ENCODE data around the gene ASXL1.
"Not testable (repeated sequence)": the region's sequence is repeated elsewhere in the genome, so short reads cannot be mapped to it uniquely, and the experiment has no call there.

The ASXL1 gene

GRCh38 chr20:32455171-32455900 is 97.2 kb downstream of the ASXL1 start:
- DNase-seq, result no peak

- no peak for DNase-seq
Observed at GRCh38 chr20:32455901-32456701, 98.0 kb downstream of the ASXL1 start.

- DNase-seq, result peak; percentile 3
Observed at GRCh38 chr20:32456869-32457478, 98.8 kb downstream of the ASXL1 start.

DNA sequence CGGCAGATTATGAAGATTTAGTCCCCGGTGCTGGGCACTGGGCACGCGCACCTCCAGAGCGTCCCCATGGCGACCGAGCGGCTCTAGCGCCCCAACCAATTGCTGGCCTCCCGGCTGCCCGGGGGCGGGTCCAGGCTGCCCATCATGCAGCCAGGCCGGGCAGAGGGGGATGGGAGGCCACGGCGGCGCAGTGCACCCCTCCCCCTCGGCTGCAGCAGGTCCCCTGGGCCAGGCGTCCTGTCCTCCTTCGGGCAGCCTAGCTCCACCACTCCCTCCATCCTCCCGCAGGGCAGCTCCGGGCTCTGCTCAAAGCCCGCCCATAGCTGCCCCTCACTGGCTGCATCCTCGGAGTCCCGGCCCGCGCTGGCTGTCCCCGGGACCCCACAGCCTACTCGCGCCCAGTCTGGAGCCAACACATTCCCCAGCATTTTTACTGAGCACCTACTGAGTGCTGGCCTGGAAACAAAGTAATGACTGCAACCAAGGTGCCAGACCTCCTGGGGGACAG is 99.4 kb downstream of the ASXL1 start:
- peak; percentile 63 for DNase-seq

DNA sequence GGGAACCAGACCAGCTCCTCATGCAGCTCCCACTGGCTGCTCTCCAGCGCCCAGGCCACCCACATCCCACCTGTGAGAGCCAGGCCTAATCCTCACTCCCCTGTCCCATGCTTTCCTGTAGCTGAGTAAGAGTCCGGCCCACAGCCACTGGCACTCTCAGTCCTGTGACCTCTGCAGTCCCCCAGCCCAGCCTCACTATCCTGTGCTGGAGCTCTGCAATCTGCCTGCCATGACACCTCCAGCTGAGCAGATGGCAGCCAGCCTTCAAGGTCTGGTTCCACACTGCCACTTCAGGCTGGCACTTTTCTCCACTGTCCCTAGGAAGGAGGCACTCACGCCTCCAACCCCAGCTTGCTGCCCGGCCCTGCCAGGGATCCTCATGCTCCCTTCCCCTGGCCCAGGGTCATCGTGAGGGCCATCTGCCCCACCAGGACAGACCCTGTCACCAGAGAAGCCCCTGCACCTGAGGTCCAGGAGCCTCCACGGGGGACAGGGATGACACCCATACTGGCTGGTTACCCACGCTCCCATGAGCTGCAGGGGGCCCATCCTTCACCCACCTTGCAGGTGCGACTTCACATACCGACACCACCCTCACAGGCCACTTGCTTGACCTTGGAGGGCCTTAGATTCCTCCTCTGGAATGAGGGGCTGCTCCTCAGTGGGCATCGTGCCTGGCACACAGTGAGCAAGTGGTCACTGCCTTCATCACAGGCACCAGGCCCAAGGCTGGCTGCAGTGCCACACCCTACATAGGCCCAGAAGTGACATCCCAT is 100.1 kb downstream of the ASXL1 start:
- DNase-seq, result peak; percentile 16

DNA sequence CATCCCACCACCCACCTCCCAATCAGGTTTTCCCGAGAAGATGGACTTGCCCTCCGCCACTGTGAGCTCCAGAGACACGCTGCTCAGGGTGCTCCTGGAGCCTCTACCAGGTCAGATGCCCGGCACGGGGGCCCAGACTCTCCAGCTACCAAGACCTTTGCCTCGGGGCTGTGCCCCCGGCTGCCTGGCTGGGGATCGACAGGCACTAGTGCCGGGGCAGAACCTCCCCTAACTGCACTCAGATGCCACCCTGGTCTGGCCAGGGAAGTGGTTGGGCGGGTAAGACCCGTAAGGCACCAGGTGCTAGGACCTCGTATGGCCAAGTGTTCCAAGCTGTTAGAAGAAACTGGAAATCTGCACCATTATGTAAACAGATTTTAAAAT is 100.7 kb downstream of the ASXL1 start:
- no peak for DNase-seq

- no peak for DNase-seq
Observed at GRCh38 chr20:32460231-32460630, 102.1 kb downstream of the ASXL1 start.

- no peak for DNase-seq
Observed at GRCh38 chr20:32460683-32461320, 102.7 kb downstream of the ASXL1 start.

DNA sequence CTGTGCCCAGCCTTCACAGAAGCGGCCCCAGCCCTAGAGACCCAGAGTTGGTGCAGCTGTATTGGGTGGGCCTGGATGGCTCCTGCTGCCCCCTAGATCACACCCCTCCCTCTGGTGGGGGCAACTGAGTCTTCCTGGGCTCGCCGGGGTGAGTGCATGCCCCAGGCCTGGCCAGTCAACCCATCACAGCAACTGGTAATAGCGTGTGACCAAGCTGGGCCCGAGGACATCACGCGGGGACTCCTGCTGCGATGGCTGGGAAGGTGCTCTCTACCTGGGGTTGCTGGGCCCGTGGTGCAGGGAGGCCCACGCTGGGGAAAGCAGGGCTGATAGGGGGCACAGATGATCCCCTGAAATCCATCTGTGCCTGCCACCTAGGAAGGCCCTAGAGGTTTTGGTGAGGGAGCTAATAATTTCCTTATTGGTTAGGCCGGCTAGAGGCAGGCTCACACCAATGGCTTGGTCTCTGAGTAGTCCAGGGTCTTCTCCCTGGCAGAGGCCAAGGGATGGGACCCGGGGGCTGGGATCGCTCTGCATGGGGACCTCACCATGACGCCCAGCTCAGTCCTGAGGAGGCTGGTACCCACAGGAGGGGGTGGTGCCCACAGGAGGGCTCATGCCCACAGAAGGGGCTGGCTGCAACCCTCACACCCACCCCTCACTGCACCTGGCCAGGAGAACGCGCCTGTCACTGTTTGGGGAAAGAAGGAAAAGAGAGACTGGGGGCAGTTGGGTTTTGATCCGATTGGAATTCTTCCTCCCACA is 103.9 kb downstream of the ASXL1 start:
- no peak for DNase-seq

DNA sequence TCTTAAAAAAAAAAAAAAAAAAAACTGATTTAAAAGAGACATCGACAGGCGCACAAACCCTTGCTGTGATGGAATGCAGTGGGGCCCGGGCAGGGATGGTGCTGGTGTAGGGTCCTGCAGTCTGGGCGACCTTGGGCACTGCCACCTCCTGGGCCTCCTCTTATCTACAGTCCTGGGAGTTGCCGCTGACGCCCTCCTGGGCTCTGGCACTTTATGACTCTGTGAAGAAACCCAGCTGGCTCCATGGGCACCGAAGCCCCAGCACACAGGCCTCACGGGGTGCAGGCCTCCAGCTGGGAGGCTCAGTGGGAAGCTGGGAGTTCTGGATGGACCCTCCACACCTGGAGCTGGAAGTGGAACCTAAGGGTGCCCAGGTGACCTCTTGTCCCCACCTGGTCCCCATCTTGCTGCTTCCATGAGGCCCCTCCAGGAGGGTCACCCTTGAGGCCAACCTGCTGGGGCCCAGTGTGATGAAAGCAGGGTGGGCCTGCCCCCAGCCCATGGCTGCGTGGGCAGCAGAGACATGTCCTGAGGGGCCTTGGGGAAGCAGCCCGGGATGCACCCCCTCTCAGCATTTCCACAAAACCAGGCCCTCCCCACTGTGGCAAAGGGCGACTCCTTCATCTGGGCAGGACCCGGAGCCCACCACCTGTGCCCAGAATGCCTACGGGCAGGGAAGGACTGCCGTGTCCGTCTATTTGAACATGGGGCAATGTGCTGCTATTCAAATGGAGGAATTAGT is 104.9 kb downstream of the ASXL1 start:
- DNase-seq, result no peak

DNA sequence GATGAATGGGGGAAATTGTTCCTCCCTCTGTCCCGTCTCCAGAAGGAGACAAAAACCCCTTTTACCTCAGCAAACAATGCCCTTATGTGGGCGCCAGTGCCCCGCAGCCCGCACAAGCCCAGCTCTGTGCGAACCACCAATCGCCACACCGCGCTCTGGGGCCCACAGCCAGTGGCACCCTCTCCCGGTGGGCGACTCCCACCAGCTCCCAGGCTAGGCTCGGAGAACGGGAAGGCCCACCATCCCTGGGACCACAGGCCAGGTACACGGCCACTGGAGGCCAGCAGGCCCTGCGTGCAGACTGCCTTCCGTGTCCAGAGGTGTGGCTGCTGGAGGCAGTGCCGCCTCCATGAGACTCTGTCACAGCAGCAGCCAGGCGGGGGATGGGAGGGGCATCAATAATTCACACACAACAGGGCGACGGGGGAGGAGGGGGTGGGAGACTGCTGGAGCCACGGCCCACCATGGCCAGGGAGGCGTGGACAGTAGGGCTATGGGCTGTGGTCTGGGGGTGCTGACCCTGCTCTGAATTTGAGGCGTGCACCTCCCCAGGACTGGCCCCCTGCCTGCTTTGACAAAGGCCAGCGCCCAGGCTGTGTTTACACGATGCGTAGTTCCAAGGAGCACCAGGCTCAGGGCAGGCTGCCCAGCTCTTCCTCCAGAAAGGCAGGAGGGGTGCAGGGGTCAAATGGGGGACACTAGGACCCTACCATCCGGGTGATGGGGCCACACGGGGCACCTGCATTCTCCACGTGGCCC is 105.7 kb downstream of the ASXL1 start:
- no peak for DNase-seq

DNA sequence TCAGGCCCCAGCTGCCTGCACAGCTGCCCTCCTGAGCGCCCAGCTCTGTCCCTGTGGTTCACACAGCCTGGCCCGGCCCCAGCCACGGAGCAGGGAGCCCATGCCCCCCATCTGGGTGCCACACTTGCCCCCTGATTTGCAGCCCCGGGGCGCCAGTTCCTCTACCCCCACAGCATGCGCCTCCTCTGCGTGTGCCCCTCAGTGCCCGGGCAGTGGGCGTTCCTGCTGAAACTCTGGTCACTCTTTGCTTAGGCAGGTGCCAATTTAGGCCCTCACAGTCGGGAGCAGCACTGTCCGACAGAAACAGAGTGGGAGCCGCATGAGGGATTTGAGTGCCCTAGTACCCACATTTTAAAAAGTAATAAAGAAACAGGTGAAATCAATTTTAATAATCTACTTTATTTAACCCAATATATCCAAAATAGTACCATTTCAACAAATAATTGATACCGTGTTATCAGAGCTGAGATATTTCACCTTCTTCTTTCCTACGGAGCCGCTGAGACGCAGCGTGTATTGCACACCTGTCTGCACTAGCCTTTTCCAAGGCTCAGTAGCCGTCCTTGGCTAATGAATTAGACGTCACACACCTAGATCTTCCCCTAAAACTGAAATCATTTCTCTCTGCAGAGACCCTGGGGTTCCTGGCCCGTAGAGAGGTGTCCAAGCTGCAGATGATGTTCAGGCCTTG is 106.4 kb downstream of the ASXL1 start:
- DNase-seq, result no peak

GRCh38 chr20:32465092-32465900 is 107.2 kb downstream of the ASXL1 start:
- DNase-seq, result no peak

DNA sequence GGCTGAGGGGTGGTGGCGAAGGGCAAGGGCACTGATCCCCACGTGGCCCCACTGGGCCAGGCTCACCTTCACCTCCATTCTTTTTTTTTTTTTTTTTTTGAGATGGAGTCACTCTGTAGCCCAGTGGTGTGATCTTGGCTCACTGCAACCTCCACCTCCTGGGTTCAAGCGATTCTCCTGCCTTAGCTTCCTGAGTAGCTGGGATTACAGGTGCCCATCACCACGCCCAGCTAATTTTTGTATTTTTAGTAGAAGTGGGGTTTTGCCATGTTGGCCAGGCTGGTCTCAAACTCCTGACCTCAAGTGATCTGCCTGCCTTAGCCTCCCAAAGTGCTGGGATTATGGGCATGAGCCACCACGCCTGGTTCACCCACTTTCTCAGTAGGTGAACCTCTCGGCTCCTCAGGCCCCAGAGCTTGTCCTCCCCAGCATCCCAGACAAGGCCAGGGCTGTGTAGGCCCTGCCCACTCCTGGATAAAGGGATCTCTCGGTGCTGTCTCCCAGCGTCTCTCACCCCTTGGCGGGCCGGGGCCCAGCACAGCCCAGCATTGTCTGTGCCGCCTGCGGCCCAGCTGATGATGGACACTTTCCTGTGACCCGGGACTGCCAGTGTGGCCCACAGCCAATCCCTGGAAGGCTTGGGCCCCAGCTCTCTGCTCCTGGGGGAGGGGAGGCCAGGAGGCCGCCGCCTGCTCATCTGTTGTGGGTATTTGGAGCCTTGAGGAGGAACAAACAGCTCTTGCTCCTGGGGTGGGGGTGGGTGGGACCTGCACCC is 108.0 kb downstream of the ASXL1 start:
- not testable (repeated sequence) for DNase-seq

DNA sequence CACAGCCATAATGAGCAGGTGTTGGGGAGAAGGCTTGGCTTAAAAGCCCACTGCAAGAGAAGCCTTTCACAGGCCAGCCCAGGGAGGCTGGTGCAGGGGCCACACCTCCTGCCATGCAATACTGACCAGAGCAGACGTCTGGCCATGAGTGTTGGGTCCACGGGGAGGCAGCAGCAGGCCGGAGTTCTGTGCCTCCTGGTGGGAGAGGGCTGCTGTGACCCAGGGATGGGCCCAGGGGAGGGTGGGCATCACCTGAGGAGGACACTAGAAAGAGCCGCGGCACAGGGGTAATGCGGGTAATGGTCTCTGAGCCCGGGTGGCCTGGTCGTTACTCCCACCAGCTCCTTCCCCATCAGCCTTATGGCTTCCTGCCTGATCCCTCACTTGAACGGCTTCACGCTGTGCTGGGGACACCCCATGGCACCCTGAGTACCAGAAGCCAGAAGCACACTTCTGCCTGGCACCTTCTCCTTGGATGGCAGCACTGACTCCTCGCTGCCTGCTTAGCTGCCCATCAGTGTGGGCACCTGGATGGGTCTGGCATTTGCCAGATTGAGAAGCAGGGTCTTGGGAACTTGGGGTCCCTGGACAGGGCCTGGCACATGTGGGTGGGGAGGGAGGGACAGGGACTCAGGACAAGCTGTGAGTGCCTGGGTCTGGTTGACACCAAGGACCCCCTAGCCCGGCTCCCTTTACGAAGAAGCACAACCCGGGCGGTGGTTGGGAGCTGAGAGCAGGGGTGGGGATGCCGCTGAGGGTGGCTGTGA is 108.8 kb downstream of the ASXL1 start:
- no peak for DNase-seq

- DNase-seq, result no peak
Observed at GRCh38 chr20:32467506-32468312, 109.6 kb downstream of the ASXL1 start.

All from DMS 273 treated with DMSO at 0.1 percent for 48 hours (cell line).